ENCODE measurements around the gene NKX6-2.

GRCh38 chr10:132766291-132766690, 19.7 kb downstream of the NKX6-2 start:
- TF ChIP-seq TCF7L2 (IDR thresholded peaks at IDR 0.05; ENCODE audit: borderline replicate concordance, low read depth, low read length) (no peak), CTCF (tag by site-specific recombination; IDR thresholded peaks at IDR 0.05) (no peak), MYNN (tag by site-specific recombination; IDR thresholded peaks at IDR 0.05; ENCODE audit: borderline replicate concordance) (no peak), ATF2 (tag by site-specific recombination; IDR thresholded peaks at IDR 0.05; ENCODE audit: low read depth) (no peak), ZNF626 (tag by site-specific recombination; IDR thresholded peaks at IDR 0.05) (no peak), ZNF596 (tag by site-specific recombination; IDR thresholded peaks at IDR 0.05) (no peak)

Measured in HEK293 (cell line).